Stimulated activated CD4-positive, alpha-beta T cell treated with anti-CD3 and anti-CD28 coated beads, Interleukin-1b, Interleukin-23, amount 100 ng/mL, for 24 hours (primary cell): ENCODE results near the gene YAF2.
A peak's percentile ranks its signal among the peaks of the same experiment; 100 is the strongest.

Source experiments
- DNase-seq, 4 experiments: peaks; one replicate each; pipeline ENCODE4 v3.0.0-alpha.2; 2020; ENCODE audit warnings: low read depth in 4 of 4, low spot score in 1 of 4

YAF2 gene

DNA sequence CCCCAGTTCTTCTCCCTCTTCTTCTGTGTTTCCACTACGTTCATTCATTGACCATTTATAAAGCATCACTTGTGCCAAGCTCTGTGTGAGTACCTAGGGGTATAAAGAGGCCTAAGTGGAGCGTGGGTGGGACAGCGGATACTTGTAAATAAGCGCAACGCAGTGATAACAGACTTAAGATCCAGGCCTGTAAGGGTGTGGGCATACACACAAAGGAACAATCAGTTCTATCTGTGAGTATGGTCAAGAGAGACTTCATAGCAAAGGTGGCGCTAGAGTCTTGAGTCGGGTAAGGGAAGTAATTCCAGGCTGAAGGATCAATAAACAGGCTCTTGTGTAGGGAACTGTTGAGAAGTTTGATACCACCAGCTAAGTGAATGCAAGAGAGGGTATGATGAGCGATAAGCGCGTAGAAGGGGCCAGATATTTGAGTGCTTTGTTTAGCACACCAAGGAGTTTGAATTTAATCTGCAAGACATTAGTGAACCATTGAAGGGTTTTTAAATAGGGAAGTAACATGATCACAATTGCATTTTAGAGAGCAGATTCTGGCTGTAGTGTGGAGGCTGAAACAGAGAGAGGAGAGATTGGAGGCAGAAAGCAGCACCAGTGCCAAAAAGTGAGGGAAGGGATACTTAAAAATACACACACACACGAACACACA lies 92.4 kb downstream of the YAF2 start:
- DNase-seq = no peak

DNA sequence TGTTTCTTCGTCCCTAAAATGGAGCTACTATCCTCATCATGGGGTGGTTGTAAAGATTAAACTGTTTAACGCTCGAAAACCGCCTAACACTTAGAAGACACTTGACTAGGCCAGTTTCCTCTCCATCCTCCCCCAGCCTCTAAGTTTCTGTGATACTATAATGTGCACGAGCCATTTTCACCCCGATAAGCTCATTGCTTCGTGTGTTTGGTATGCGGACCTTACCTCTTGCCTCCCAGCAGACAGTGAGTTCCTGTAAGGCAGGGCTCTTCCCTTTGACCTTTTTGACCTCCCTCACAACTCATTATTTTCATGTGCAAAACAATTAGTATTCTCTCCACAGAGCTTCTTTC lies 92.9 kb downstream of the YAF2 start:
- DNase-seq = no peak

DNA sequence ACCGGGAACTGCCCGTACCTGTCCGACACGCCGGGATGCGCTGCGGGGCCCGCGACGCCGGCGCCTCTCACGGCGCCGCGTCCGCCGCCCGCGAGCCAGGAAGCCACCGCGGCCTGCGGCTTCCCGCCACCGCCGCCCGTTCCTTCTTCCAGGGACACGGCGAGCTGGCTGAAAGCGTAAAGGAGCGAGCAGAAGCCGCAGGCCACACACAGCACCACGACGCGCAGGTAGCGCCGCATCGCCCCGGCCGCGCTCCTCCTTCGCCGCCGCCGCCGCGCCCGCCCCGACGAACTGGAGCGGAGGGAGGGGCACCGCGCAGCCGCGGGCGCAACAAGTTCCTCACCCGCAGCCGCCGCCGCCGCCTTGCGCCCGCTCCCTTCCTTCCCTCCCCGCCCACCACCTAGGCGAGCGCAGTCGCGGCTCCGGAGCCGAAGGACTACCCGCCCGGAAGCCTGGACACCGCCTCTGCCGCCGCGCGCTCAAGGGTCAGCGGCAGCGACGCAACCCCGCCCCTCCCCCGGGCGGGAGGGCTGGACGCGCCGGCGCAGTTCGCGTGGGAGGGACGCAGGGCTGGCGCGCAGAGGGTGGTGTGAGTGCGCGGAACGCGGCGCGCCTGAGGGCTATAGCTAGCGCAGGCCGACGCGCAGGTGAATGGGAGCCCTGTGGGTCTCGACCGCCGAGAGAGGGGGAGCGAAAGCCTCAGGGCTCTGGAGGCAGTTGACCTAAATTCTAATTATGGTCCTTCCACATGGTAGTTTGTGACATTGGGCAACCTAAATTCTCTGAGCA lies 93.4 kb downstream of the YAF2 start, which contains the start of gene GXYLT1:
TSS of gene GXYLT1 (minus strand) at position 467 of the 789 bp plus-strand sequence. CDS start at position 239, 228 bp downstream.
- peak; percentile 54 to 77 (median 67) for DNase-seq

DNA sequence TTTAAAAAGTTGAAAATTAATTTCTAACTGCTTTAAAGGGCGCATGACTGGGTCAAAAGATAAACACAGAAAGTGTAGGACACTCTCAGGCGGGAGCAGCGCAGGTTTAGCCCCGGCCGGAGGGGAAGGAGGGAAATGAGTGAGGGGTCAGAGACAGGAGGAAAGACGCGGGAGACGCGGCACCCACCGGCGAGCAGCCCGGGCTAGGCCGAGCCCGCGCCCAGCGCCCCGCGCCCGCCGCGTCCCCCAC lies 94.0 kb downstream of the YAF2 start:
- DNase-seq = no peak

DNA sequence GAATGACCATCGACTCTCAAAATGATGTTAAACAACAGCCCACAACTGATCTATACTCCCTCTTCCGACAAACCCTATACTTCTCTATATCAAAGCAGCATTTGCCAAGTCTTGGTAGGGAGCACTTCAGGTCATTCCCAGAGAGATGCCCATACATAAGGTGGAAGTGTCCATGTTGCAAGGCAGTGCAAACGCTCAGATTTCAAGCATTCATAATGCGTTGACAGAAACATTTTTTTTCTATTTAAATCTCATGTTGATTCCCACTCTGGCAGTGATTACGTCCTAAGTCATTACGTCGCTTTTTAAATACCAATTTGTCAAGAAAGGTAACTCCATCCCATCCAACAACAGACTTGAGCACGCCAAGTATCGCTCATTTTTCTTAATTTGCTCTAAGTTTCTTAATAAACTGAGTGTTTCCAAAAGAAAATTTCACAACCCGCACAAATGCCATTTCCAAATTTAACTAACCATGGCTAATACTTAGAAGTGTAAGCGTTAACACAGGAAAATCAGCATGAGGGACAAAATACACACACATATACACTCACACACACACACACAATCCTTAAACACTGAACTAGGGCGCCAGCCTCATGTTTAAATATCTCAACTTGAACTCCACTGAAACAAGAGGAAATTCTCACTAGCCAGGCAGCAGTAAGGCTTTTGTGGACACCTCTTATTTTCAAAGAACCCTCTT lies 94.4 kb downstream of the YAF2 start:
- no peak for DNase-seq

DNA sequence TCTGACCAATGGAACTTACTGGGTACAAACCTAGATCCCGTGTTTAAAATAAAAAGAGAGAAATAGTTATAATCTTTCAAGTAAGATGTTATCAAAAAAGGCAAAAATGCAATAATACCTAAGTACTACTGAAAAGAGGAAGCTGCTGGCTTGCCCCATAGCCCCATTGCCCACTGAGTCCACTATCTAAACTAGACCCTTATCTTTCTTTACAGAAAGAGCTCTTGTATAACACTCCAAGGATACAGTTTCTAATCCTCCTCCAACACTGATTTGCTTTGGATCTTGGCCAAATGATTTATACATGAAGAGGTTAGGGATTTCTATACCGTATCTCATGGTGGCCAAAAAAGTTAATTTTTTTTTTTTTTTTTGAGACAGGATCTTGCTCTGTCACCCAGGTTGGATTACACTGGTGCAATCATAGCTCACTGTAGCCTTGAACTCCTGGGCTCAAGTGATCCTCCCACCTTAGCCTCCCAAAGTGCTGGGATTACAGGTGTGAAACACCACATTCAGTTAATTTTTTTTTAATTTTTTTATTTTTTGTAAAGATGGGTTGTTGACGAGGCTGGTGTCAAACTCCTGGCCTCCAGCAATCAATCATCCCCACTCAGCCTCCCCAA lies 96.0 kb downstream of the YAF2 start:
- no peak for DNase-seq

DNA sequence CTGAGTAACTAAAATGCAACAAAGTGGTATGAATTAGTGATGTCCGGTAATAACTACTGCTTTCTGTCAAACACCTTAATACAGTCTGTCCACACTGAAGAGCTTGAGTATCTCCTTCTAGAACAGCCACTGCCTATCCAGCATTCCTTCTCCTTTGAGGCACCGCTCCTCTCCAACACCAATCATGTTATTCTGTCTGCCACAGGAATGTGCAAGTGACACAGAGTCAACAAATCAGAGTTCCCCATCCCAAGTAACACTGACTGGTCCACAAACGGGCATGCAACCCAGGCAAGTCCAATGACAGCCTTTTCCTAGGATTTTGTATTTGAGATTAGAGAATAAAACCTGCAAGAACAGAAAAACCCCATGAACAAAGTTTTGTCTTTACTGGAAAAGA lies 97.1 kb downstream of the YAF2 start:
- DNase-seq = no peak

DNA sequence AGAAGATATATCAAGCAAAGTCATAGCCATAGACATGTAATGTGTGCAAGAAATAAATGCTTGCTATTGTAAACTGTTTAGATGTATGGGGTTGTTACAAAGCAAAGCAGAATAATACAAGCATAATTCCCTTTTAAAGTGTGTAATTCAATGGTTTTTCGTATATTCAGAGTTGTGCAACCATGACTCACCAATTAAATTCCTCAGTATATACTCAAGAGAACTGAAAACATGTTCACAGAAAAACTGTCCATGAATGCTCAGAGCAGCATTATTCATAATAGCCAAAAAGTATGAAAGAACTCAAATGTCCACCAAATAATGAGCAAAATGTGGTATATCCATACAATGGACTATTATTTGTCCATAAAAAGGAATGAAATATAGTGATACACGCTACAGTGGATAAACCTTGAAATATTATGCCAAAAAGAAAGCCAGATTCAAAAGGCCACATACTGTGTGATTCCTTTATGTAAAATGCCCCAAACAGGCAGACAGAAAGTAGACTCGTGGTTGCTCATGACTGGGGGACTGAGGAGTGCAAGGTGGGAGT lies 102.7 kb downstream of the YAF2 start:
- no peak for DNase-seq

DNA sequence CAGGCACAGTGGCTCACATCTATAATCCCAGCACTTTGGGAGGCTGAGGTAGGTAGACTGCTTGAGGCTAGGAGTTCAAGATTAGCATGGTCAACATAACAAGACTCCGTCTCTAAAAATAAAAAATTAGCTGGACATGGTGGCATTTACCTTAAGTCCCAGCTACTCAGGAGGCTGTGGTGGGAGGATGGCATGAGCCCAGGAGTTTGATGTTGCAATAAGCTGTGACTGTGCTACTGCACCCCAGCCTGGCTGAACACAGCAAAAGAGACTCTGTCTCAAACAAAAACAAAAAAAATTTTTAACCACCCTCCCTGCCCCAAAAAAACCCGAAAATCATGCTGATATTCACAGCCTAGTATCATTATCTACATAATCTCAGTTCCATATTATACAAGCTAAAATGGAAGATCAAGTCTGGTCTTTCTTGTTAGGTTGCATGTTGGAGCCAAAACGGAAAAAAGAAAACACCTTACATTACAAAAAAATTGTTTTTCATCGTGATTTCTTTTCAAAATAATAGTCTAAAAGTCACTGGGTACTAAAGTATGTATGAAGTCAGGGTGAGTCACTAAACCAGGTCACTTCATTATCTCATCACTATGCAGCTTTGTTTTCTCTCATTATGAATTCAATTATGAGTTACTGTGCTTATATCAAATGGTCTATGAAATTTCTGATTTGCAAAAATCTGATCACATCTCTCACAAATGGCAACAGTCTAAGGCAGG lies 107.2 kb downstream of the YAF2 start:
- no peak for DNase-seq

DNA sequence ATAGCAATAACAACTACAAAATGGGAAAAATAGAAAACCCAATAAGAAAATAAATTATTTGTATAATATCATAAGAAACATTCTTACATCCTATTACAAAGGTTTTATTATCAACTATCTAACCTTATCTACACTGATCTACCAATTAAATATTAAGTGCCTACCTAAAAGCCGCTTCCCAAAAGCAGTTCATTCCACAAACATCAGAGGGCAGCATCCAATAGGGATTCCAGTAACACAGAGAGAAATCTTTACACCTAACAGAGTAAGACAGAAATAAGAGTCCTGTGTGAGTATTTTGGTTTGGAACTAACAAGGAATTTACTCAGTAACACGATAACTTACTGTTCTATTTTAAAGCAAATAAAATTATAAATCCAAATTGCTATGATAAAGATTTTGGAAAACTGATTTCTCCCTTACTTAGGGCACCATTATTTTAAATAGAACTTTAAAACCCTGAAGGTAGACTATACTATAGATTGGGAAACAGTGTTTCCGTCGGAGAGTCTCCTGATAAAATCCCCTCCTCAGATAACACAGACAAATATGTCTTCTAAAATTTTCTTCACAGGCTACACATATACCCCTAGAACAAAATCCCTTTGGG lies 108.3 kb downstream of the YAF2 start:
- DNase-seq = no peak

DNA sequence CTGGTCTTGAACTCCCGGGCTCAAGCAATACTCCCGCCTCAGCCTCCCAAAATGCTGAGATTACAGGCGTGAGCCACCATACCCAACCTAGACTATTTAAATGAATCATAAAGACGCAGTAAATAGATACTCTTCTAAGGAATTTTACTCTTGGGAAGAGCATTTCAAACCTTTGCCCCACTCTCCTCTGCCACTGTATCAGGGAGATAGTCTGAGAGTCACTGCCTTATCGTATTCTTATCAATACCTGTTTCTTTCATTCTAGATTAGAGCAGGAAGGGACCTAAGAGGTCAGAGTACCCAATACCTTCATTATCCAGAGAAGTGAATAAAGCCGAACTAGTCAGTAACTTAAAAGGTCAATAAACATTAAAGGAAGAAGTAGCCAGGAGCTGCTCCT lies 109.2 kb downstream of the YAF2 start:
- DNase-seq = no peak

DNA sequence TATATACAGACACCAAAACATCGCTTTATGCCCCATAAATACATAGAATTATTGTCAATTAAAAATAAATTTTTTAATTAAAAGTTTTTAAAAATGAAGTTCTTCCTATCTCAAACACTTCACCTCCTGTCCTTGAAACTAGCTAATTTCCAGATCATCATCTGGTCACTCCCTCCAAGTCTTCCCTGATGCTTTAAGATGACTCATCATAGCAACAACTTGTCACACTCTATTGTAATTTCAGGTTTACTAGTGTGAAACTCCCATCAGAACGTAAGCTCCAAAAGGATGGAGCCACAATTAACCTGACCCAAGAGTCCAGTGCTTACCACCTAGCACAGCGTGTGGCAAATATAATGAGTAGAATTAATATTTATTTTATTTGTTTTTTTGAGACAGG lies 109.7 kb downstream of the YAF2 start:
- no peak for DNase-seq

DNA sequence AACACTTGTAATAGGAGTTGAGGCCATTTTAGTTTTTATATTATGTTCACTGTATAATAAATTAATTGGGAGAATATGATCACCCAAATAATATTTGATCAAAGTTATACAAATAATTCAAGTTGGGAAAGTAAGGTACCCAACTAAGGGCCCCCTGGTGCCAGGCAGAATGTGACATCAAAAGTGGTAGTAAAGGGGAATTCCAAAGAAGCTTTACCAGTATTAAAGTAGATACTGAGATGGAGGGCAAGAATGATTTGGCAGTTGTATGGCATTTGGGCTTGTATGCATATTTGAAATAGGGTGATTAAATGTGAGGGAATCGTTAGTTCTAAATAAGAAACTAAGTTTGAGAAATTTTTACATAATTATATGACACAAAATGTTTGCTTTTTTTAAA lies 111.1 kb downstream of the YAF2 start:
- no peak for DNase-seq

DNA sequence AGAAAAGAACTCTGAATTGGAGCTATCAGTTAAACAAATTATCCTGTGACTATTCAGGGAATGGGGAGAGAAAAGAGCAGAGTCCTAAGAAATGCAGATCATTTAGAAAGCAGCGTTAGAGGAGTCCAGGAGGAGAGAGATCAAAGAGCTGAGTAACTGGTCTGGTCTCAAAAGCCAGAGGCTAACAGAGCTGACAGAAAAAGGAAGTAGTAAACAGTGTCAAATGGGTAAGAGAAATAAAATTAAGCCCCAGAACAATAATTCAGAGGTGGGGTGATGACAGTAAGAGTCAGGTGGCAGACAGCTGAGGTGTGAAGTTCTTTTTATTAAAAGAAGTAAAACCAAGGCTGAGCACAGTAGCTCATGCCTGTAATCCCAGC lies 112.7 kb downstream of the YAF2 start:
- DNase-seq = no peak

DNA sequence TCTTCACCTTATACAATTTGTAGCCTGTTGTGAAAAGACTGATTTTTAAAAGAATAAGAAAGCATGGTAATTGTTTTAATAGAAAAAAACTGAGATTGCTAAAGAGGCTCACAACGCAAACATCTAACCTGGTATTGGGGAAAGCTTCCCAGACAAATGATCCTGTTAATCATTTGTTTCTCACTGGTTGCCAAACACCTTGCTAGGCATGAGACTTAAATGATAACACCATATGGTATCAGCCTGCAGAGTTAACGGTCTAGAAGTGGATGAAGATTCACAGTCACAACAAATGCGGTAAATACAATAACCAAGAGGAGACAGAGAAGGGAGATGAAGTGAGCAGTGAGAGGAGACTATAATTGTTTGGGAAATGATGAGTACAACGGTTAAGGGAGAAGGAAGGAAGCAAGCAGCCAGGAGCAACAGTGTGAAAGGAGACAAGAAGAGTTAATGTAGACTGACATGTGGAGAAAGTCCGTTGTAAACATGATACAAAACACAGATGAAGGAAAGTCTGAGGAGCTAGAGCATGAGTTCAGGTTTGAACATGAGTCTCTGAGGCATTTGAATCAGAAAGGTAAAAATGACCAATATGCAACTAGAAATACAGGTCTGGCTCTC lies 113.2 kb downstream of the YAF2 start:
- DNase-seq = no peak

DNA sequence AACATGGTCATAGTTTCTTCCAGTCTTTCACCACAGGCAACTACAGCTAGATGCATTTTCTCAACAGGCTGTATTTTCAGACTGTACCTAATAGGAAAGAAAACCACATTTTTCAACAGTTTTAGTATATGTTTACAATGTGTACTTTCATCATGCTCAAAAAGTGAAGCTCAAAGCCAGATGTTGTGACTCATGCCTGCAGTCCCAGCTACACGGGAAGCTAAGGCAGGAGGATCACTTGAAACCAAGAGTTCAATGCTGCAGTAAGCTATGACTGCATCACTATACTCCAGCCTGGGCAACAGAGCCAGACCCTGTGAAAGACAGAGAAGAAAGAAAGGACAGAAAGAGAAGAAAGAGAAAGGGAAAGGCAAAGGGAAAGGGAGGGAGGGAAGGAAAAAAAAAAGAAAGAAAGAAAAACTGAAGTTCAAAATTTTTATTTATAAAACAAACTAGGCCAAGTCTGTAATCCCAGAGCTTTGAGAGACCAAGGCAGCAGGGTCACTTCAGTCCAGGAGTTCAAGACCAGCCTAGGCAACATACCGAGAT lies 118.9 kb downstream of the YAF2 start:
- no peak for DNase-seq

DNA sequence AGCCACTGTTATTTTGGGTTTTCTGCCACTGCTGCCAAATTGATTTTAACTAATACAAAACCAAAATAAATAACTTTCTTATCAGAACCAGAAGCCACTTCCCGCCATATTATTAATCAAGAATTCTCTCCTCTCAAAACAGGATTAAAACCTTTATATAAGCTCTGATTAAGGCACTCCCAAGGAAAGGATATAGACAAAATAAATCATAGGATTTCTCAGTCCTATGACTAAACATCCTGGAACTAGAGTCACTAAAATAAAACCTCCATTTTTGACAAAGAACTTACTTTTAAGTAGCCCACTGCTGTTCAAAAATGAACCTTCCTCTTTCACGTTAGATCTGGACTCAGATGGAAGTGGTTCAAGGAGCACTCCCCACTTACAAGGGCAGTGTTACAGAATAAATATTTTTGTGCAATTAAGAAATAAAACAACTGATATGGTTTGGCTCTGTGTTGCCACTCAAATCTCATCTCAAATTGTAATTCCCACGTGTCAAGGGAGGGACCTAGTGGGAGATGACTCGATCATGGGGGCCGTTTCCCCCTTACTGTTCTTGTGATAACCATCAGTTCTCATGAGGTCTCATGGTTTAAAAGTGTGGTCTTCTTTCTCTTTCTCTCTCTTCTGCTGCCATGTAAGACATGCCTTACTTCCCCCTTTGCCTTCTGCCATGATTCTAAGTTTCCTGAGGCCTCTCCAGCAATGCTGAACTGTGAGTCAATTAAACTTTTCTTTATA lies 119.7 kb downstream of the YAF2 start:
- no peak for DNase-seq

DNA sequence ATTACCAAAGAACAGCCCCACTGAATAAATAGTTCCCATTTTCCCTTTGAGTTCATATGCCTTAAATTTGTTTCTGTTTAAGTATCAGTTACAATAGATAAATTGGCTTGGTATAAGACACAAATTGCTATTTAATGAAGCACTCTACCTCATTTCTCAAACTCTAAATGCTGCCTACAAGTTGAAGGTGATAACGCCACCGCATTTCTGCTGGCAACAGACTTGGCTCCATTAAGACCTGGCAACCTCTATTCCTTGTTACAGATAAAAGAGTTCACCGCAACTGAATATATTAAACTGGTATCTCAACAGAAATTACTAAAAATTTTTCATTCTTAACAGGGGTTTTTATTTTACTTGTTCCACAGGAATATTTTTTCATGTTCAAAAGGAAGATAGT lies 129.0 kb downstream of the YAF2 start:
- no peak for DNase-seq
